AG09319 (cell line): ENCODE measurements around the gene GALR2.

Experiments
- DNase-seq: peaks from one replicate; pipeline ENCODE4 v3.0.0-alpha.2; 2010; ENCODE audit warnings: low read depth; ENCODE audit errors: extremely low read depth
- TF ChIP-seq, protein P1 (sequence below): IDR thresholded peaks from 2 replicates; pipeline ENCODE4 v1.5.1; 2011; ENCODE audit warnings: low read depth, mild to moderate bottlenecking, inconsistent platforms, low read length, moderate library complexity

GALR2 gene

DNA sequence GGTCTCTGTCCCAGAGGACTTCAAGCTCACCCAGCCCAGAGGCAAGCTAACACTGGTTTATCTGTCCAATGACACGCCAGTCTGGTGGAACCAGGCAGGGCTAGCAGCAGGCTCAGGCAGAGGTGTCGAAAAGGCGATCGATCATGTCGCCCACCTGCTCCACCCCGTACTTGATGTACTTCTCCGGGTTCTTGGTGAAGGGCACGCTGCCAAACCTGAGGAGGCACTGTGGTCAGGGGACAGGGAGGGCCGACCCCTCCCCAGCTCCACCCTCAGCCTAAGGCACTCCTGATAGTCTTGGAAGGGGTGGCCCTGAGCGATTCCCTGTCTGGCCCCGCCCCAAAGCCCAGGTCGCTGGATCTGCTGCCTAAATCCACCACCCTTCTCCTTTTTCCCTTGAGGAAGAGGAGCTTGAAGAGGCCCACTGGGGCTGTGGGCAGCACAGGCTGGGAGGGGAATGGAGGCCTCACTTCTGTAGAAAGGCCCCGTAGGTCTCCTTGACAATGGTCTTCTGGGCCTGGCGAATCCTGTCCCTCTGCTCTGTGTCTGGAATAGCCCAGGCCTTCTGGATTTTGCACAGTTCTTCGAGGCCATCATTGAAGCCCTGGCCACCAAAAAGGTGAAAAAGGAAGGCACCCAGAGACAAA lies 9.1 kb downstream of the GALR2 start:
- DNase-seq: no peak
- TF ChIP-seq, protein P1, sequence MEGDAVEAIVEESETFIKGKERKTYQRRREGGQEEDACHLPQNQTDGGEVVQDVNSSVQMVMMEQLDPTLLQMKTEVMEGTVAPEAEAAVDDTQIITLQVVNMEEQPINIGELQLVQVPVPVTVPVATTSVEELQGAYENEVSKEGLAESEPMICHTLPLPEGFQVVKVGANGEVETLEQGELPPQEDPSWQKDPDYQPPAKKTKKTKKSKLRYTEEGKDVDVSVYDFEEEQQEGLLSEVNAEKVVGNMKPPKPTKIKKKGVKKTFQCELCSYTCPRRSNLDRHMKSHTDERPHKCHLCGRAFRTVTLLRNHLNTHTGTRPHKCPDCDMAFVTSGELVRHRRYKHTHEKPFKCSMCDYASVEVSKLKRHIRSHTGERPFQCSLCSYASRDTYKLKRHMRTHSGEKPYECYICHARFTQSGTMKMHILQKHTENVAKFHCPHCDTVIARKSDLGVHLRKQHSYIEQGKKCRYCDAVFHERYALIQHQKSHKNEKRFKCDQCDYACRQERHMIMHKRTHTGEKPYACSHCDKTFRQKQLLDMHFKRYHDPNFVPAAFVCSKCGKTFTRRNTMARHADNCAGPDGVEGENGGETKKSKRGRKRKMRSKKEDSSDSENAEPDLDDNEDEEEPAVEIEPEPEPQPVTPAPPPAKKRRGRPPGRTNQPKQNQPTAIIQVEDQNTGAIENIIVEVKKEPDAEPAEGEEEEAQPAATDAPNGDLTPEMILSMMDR: no peak

DNA sequence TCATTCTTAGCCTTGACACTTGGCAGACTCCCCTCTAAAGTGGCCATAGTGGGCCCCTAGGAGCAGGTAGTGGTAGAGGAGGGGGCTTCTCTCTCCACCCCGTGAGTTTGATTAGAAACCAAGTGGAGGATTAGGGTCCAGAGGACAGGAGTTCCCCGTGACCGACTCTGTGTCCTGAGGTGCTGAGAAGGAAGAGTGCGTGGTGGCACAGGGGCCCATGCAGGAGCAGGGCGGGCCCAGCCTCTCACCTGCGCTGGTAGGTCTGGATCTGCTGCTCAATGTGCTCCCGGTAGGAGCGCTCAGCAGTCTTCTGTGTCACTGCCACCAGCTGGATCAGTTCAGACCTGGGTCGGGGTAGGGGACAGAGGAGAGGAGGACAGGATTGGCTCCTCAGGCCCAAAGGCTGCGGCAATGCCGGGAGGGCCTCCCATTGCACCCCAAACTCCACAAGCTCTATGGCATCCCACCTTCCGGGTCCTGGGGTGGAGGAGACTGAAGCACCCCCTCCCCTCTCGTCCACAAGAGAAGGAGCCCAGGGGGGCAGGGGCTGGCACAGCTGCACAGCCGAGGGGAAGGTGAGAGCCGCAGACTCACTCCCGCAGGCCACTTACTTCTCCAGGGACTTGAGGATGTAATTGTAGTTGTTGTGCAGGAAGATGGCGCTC lies 10.6 kb downstream of the GALR2 start:
- TF ChIP-seq, protein P1: no peak
- no peak for DNase-seq

DNA sequence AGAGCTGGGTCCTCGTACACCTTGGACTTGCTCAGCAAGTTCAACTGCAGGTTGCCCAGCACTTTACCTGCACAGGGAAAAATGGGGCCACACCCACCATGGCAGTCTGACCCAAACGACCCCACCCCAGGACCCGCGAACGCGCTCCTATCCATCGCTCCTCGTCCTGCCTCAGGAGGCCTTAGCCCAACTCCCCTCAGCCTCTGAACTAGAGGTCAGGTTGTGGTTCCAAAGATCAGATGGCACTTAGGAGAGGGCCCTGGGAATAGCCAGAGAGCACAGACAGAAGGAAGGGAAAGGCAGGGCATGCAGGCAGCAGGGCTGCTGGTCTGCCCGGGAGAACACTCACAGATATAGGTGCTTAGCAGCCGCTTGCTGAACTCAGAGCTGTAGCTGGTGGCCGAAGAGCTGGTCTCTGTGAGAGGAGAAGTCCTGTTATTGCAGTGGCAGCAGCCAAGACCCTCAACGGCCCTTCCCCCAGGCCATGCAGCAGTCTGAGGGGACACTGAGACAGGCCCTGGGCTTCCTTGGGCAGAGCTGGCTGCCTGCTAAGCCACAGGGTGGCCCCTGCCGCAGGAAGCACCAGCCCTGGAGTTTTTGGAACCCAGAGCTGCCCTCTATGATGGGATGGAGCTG lies 11.3 kb downstream of the GALR2 start:
- TF ChIP-seq, protein P1: no peak
- no peak for DNase-seq

DNA sequence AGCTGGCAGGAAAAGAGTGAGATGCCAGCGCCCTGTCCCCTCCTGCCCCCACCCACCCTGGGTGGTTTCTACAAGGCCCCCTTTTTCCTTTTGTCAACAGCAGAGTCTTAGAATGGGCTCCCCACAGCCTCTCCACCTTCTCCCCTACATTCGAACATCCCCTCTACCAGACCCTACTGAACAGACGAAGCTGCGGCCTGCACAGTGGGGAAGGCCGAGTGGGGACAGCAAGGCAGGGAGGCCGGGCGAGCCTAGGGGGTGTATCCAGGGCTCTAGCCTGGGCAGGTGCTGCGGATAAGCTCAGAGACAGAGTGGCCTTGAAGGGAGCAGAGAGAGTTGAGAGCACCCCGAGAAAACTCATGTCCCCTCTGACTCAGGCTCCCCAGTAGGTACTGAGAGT lies 11.8 kb downstream of the GALR2 start:
- no peak for DNase-seq
- TF ChIP-seq, protein P1: no peak

DNA sequence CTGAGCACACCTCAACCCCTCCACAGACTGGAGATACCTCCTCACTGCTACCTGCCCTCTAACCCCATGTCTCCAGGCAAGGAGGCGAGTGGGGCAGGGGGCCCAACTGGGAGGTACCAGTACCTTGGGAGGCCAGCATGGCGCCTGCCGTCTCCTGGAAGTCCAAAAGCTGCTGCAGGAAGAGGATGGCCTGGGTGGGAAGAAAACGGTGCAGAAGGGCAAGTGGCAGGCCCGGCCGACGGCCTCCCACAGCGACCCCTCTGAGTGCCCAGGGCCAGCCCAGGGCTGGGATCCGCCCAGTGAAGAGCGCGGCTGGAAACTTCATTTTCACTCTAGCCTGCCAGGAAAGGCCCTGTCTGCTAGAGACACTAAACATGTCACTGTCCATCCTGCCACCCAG lies 12.9 kb downstream of the GALR2 start:
- TF ChIP-seq, protein P1: no peak
- DNase-seq: no peak

DNA sequence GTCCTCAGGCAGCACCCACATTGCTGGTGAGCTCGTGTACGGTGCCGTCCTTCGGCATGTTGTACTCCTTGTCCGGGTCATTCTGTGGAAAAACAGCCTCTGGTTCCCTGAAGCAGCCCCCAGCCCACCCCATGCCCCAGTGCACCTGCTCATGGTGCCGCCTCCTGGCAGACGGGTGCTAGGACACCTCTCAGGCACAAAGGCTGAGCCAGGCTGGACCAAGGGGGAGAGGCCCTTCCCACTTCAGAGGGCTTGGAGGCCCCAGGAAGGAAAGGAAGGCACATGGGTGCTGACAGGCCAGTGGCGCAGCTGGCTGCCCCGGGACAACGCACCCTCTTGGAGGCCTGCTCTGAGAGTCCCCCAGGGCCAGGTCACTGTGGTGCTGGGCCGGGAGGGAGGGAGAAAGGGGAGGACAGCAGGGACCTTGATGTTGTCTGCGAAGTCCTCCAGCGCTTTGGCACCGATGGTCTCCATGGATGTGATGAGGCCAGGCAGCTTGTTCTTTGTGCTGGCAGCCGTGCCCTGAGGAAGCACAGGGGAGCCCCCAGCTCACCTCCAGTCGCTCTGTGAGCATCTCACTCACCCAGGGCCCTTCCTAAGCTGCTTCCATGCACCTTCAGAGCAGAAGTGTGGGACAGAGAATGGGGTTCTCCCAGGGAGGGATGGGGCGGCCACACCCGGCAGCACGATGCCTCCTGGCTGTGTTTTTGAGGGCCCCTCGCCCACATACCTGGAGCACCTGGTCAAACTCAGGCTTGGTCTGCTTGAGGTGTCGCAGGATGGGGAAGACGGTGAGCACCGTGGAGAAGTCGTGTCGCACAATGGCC lies 13.7 kb downstream of the GALR2 start:
- DNase-seq: no peak
- TF ChIP-seq, protein P1: no peak
